ENCODE measurements around the gene MINDY3. TPM values are rescaled to one million over a fixed set of nuclear protein-coding genes. Genes with fewer than 3 reads are reported as not detected.
A peak's percentile ranks its signal among the peaks of the same experiment; 100 is the strongest.

Gene MINDY3
- total RNA-seq (10 to 100 TPM; 44.7 to 89.9 TPM), polyA plus RNA-seq (ENCODE audit: insufficient read length in 2 of 2) (10 to 100 TPM; 51.4 to 64.9 TPM)
- long read RNA-seq, donor 1, transcript MINDY3-201 (15 exons, 2,381 nt): major isoform, 7 of 11 reads
- long read RNA-seq, donor 1, partial matches to known transcripts: 0 of 11 reads
- long read RNA-seq, donor 1, other reads (novel, unspliced or antisense): 0 of 11 reads
- long read RNA-seq, donor 2, partial matches to known transcripts: 0 of 1 reads
- long read RNA-seq, donor 2, other reads (novel, unspliced or antisense): 0 of 1 reads
- long read RNA-seq, donor 3, partial matches to known transcripts: 5 of 10 reads
- long read RNA-seq, donor 3, other reads (novel, unspliced or antisense): 0 of 10 reads
- long read RNA-seq, donor 4, partial matches to known transcripts: 0 of 6 reads
- long read RNA-seq, donor 4, other reads (novel, unspliced or antisense): 0 of 6 reads

- H3K36me3 ChIP-seq (ENCODE audit: control insufficient read depth, insufficient read depth, low read length): peaks cover 3% of the 10 kb centered on the region
- H3K4me1 ChIP-seq (ENCODE audit: control insufficient read depth, insufficient read depth, low read length): peaks cover 4% of the 10 kb centered on the region
- WGBS (ENCODE audit: insufficient coverage): 0% methylated on average over 30 of the region's 47 CpGs
- H3K4me3 ChIP-seq (ENCODE audit: low read depth, low read length): peak within 1 kb of the TSS; percentile 94
- peak; percentile 71 to 98 (median 85) for DNase-seq (ENCODE audit: low read depth in 4 of 6, low spot score in 6 of 6)
- no peaks in the 10 kb centered on the region for H3K9me3 ChIP-seq (ENCODE audit: control insufficient read depth, insufficient read depth, low read length)
- peaks cover 7% of the 10 kb centered on the region for H3K27me3 ChIP-seq (ENCODE audit: control insufficient read depth, insufficient read depth, low read length)
- H3K27ac ChIP-seq (ENCODE audit: low read depth, low read length): peak within 1 kb of the TSS; percentile 83
These were observed at the start of gene MINDY3 for GRCh38 chr10:15859906-15860691. Gene MINDY3 (minus strand): TSS chr10:15860507. CDS start chr10:15860299, 208 bp downstream.

- peak in 1 of 6 donors; percentile 63 for DNase-seq (ENCODE audit: low read depth in 4 of 6, low spot score in 6 of 6)
- Histone ChIP-seq H3K4me3 (ENCODE audit: low read depth, low read length) (no peak overlapping the region), H3K36me3 (ENCODE audit: control insufficient read depth, insufficient read depth, low read length) (no peaks in the 10 kb centered on the region), H3K9me3 (ENCODE audit: control insufficient read depth, insufficient read depth, low read length) (no peaks in the 10 kb centered on the region), H3K27me3 (ENCODE audit: control insufficient read depth, insufficient read depth, low read length) (peaks cover 2% of the 10 kb centered on the region), H3K27ac (ENCODE audit: low read depth, low read length) (no peak overlapping the region), H3K4me1 (ENCODE audit: control insufficient read depth, insufficient read depth, low read length) (no peaks in the 10 kb centered on the region)
- 68% methylated on average over 3 of the region's 3 CpGs for WGBS (ENCODE audit: insufficient coverage)
These were observed 41.6 kb upstream of the MINDY3 start for GRCh38 chr10:15901889-15902288.

- no peaks in the 10 kb centered on the region for H3K9me3 ChIP-seq (ENCODE audit: control insufficient read depth, insufficient read depth, low read length)
- peaks cover 2% of the 10 kb centered on the region for H3K27me3 ChIP-seq (ENCODE audit: control insufficient read depth, insufficient read depth, low read length)
- no peak overlapping the region for H3K27ac ChIP-seq (ENCODE audit: low read depth, low read length)
- H3K4me1 ChIP-seq (ENCODE audit: control insufficient read depth, insufficient read depth, low read length): no peaks in the 10 kb centered on the region
- WGBS (ENCODE audit: insufficient coverage): 100% methylated on average over 2 of the region's 4 CpGs
- no peaks in the 10 kb centered on the region for H3K36me3 ChIP-seq (ENCODE audit: control insufficient read depth, insufficient read depth, low read length)
- no peak for DNase-seq (ENCODE audit: low read depth in 4 of 6, low spot score in 6 of 6)
- no peak overlapping the region for H3K4me3 ChIP-seq (ENCODE audit: low read depth, low read length)
These were observed 37.7 kb upstream of the MINDY3 start for GRCh38 chr10:15898046-15898445.

- no peak overlapping the region for H3K27ac ChIP-seq (ENCODE audit: low read depth, low read length)
- no peaks in the 10 kb centered on the region for H3K36me3 ChIP-seq (ENCODE audit: control insufficient read depth, insufficient read depth, low read length)
- no peaks in the 10 kb centered on the region for H3K9me3 ChIP-seq (ENCODE audit: control insufficient read depth, insufficient read depth, low read length)
- H3K4me3 ChIP-seq (ENCODE audit: low read depth, low read length): no peak overlapping the region
- no peaks in the 10 kb centered on the region for H3K4me1 ChIP-seq (ENCODE audit: control insufficient read depth, insufficient read depth, low read length)
- peaks cover 2% of the 10 kb centered on the region for H3K27me3 ChIP-seq (ENCODE audit: control insufficient read depth, insufficient read depth, low read length)
- WGBS (ENCODE audit: insufficient coverage): no CpG with 5 or more reads among the region's 3 CpGs
- DNase-seq (ENCODE audit: low read depth in 4 of 6, low spot score in 6 of 6): no peak
These were observed 37.0 kb upstream of the MINDY3 start for GRCh38 chr10:15897287-15897686.

- H3K4me1 ChIP-seq (ENCODE audit: control insufficient read depth, insufficient read depth, low read length): no peaks in the 10 kb centered on the region
- WGBS (ENCODE audit: insufficient coverage): 78% methylated on average over 3 of the region's 4 CpGs
- no peak overlapping the region for H3K27ac ChIP-seq (ENCODE audit: low read depth, low read length)
These were observed 36.3 kb upstream of the MINDY3 start for GRCh38 chr10:15896654-15897053.

GRCh38 chr10:15884447-15884846 is 24.1 kb upstream of the MINDY3 start:
- Histone ChIP-seq H3K4me1 (ENCODE audit: control insufficient read depth, insufficient read depth, low read length) (no peaks in the 10 kb centered on the region), H3K9me3 (ENCODE audit: control insufficient read depth, insufficient read depth, low read length) (no peaks in the 10 kb centered on the region), H3K4me3 (ENCODE audit: low read depth, low read length) (no peak overlapping the region), H3K36me3 (ENCODE audit: control insufficient read depth, insufficient read depth, low read length) (no peaks in the 10 kb centered on the region), H3K27ac (ENCODE audit: low read depth, low read length) (no peak overlapping the region), H3K27me3 (ENCODE audit: control insufficient read depth, insufficient read depth, low read length) (no peaks in the 10 kb centered on the region)
- DNase-seq (ENCODE audit: low read depth in 4 of 6, low spot score in 6 of 6): no peak
- 90% methylated on average over 2 of the region's 3 CpGs for WGBS (ENCODE audit: insufficient coverage)

More at GRCh38 chr10:15896654-15897053, 36.3 kb upstream of the MINDY3 start:
- no peak overlapping the region for H3K4me3 ChIP-seq (ENCODE audit: low read depth, low read length)
- H3K27me3 ChIP-seq (ENCODE audit: control insufficient read depth, insufficient read depth, low read length): no peaks in the 10 kb centered on the region
- H3K9me3 ChIP-seq (ENCODE audit: control insufficient read depth, insufficient read depth, low read length): no peaks in the 10 kb centered on the region
- H3K36me3 ChIP-seq (ENCODE audit: control insufficient read depth, insufficient read depth, low read length): no peaks in the 10 kb centered on the region
- no peak for DNase-seq (ENCODE audit: low read depth in 4 of 6, low spot score in 6 of 6)

GRCh38 chr10:15881542-15881941 is 21.2 kb upstream of the MINDY3 start:
- Histone ChIP-seq H3K9me3 (ENCODE audit: control insufficient read depth, insufficient read depth, low read length) (no peaks in the 10 kb centered on the region), H3K4me1 (ENCODE audit: control insufficient read depth, insufficient read depth, low read length) (no peaks in the 10 kb centered on the region), H3K4me3 (ENCODE audit: low read depth, low read length) (no peak overlapping the region), H3K36me3 (ENCODE audit: control insufficient read depth, insufficient read depth, low read length) (no peaks in the 10 kb centered on the region), H3K27me3 (ENCODE audit: control insufficient read depth, insufficient read depth, low read length) (no peaks in the 10 kb centered on the region), H3K27ac (ENCODE audit: low read depth, low read length) (no peak overlapping the region)
- no peak for DNase-seq (ENCODE audit: low read depth in 4 of 6, low spot score in 6 of 6)
- WGBS (ENCODE audit: insufficient coverage): no CpG with 5 or more reads among the region's 1 CpG

- no CpG with 5 or more reads among the region's 1 CpG for WGBS (ENCODE audit: insufficient coverage)
- H3K27me3 ChIP-seq (ENCODE audit: control insufficient read depth, insufficient read depth, low read length): no peaks in the 10 kb centered on the region
- no peak overlapping the region for H3K27ac ChIP-seq (ENCODE audit: low read depth, low read length)
- no peaks in the 10 kb centered on the region for H3K36me3 ChIP-seq (ENCODE audit: control insufficient read depth, insufficient read depth, low read length)
- no peak overlapping the region for H3K4me3 ChIP-seq (ENCODE audit: low read depth, low read length)
- no peaks in the 10 kb centered on the region for H3K9me3 ChIP-seq (ENCODE audit: control insufficient read depth, insufficient read depth, low read length)
- H3K4me1 ChIP-seq (ENCODE audit: control insufficient read depth, insufficient read depth, low read length): no peaks in the 10 kb centered on the region
- DNase-seq (ENCODE audit: low read depth in 4 of 6, low spot score in 6 of 6): peak in 2 of 6 donors; percentile 65 to 77
These were observed 19.4 kb upstream of the MINDY3 start for GRCh38 chr10:15879663-15880062.

GRCh38 chr10:15879058-15879457 is 18.8 kb upstream of the MINDY3 start:
- peak in 3 of 6 donors; percentile 50 to 90 (median 65) for DNase-seq (ENCODE audit: low read depth in 4 of 6, low spot score in 6 of 6)
- H3K27ac ChIP-seq (ENCODE audit: low read depth, low read length): no peak overlapping the region
- no peaks in the 10 kb centered on the region for H3K4me1 ChIP-seq (ENCODE audit: control insufficient read depth, insufficient read depth, low read length)
- no CpG with 5 or more reads among the region's 2 CpGs for WGBS (ENCODE audit: insufficient coverage)
- H3K4me3 ChIP-seq (ENCODE audit: low read depth, low read length): no peak overlapping the region
- H3K9me3 ChIP-seq (ENCODE audit: control insufficient read depth, insufficient read depth, low read length): no peaks in the 10 kb centered on the region
- H3K27me3 ChIP-seq (ENCODE audit: control insufficient read depth, insufficient read depth, low read length): no peaks in the 10 kb centered on the region
- H3K36me3 ChIP-seq (ENCODE audit: control insufficient read depth, insufficient read depth, low read length): no peaks in the 10 kb centered on the region
